HCT116 (cell line): ENCODE data around the gene PRKCQ.

ENCODE experiments used
- ELF1 ChIP-seq: IDR thresholded peaks from 2 replicates; pipeline ENCODE4 v1.6.1; 2012; ENCODE audit warnings: low read depth, borderline replicate concordance
- FOSL1 ChIP-seq: IDR thresholded peaks from 2 replicates; pipeline ENCODE4 v1.6.1; 2012; ENCODE audit warnings: low read depth
- JUND ChIP-seq: IDR thresholded peaks from 2 replicates; pipeline ENCODE4 v1.6.1; 2012
- POLR2A ChIP-seq: IDR thresholded peaks from 2 replicates; pipeline ENCODE4 v1.7.0; 2011; ENCODE audit warnings: borderline replicate concordance; ENCODE audit not compliant: insufficient read depth, insufficient read length; ENCODE audit errors: extremely low read depth
- POLR2AphosphoS5 ChIP-seq: IDR thresholded peaks from 2 replicates; pipeline ENCODE4 v1.6.1; 2011; ENCODE audit warnings: mild to moderate bottlenecking, low read depth, low read length, moderate library complexity
- RAD21 ChIP-seq: IDR thresholded peaks from 2 replicates; pipeline ENCODE4 v1.6.1; 2012; ENCODE audit warnings: low read depth, mild to moderate bottlenecking
- SIN3A ChIP-seq: IDR thresholded peaks from 2 replicates; pipeline ENCODE4 v1.6.1; 2012; ENCODE audit warnings: low read depth
- YY1 ChIP-seq: IDR thresholded peaks from 2 replicates; pipeline ENCODE4 v1.6.1; 2011; ENCODE audit warnings: low read length, low read depth, moderate library complexity, mild to moderate bottlenecking; ENCODE audit not compliant: insufficient replicate concordance; ENCODE audit errors: extremely low read depth
- ZNF274 ChIP-seq: fragments of 200-500 bp; sonication (Bioruptor generic); IDR thresholded peaks from 2 replicates; pipeline ENCODE4 v1.6.1; 2014; ENCODE audit warnings: mild to moderate bottlenecking, low read depth, low read length, inconsistent platforms
- TF ChIP-seq, protein P1 (sequence below), 3 experiments: fragments of 200-600 bp in 1 of 3; sonication (generic) in 1 of 3; IDR thresholded peaks in 2 of 3; conservative IDR thresholded peaks in 1 of 3; 2 replicates each; pipeline ENCODE4 v1.5.1; 2012 to 2017; ENCODE audit warnings: low read depth in 2 of 3, low read length in 2 of 3, antibody characterized with exemption in 1 of 3, borderline replicate concordance in 1 of 3, control low read depth in 1 of 3, mild to moderate bottlenecking in 1 of 3, mixed read lengths in 1 of 3, mixed run types in 1 of 3, moderate library complexity in 1 of 3; ENCODE audit not compliant: insufficient read depth in 1 of 3

DNA sequence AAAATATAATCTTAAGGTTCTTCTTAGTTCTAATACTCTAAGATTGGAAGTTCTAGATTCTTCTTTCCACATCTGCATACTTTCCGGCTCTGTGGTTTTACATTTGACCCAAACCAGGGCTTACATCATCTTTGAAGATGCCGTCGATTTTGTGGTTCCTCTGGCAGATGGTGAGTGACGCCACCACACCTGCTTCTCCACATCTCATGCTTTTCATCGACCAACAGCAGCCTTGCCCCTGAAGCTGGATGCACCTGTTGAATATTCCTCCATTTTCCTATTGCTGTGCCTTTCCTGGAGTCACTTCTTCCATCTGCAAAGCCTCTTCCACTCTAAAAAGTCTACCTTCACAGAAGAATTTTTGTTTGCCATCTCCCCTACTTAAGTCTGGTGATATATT is 121.3 kb downstream of the PRKCQ start:
- TF ChIP-seq, protein P1, sequence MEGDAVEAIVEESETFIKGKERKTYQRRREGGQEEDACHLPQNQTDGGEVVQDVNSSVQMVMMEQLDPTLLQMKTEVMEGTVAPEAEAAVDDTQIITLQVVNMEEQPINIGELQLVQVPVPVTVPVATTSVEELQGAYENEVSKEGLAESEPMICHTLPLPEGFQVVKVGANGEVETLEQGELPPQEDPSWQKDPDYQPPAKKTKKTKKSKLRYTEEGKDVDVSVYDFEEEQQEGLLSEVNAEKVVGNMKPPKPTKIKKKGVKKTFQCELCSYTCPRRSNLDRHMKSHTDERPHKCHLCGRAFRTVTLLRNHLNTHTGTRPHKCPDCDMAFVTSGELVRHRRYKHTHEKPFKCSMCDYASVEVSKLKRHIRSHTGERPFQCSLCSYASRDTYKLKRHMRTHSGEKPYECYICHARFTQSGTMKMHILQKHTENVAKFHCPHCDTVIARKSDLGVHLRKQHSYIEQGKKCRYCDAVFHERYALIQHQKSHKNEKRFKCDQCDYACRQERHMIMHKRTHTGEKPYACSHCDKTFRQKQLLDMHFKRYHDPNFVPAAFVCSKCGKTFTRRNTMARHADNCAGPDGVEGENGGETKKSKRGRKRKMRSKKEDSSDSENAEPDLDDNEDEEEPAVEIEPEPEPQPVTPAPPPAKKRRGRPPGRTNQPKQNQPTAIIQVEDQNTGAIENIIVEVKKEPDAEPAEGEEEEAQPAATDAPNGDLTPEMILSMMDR (IDR thresholded peaks at IDR 0.05 in 2 of 3, conservative IDR thresholded peaks at IDR 0.05 in 1 of 3; ENCODE audit: borderline replicate concordance in 1 of 3, insufficient read depth in 1 of 3, low read depth in 2 of 3, low read length in 2 of 3) = no peak
- TF ChIP-seq ZNF274 (no peak), RAD21 (no peak), FOSL1 (no peak), YY1 (no peak), POLR2A (no peak), JUND (no peak), ELF1 (no peak), POLR2AphosphoS5 (no peak), SIN3A (no peak)
